ENCODE results near the gene TBC1D9. TPM values are rescaled to one million over a fixed set of nuclear protein-coding genes. Genes with fewer than 3 reads are reported as not detected.

Gene TBC1D9
- total and polyA plus RNA-seq, 2 of the 13 experiments (the other 11 are each of a cell fraction or from before 2014, with no cell fraction given), result 11.9 to 12.2 TPM

GRCh38 chr4:140672416-140672815, 83.8 kb downstream of the TBC1D9 start:
- no peak overlapping the region for H2AFZ ChIP-seq (ENCODE audit: low read length)
- no peaks in the 10 kb centered on the region for H3K79me2 ChIP-seq (ENCODE audit: insufficient read depth, low read length)
- WGBS (ENCODE audit: low lambda C conversion rate), result 97% methylated on average over 4 of the region's 4 CpGs
- H3K27ac ChIP-seq (ENCODE audit: extremely low read length, insufficient read depth, low read length), result no peak overlapping the region
- BruUV-seq (replicated peaks), result no TSS peak
- no peaks in the 10 kb centered on the region for H4K20me1 ChIP-seq (ENCODE audit: insufficient read depth, low read length)
- ATAC-seq, result no peak
- no peaks in the 10 kb centered on the region for H3K9me3 ChIP-seq (ENCODE audit: low read length)
- ChIA-PET CTCF (ENCODE audit: low intra/inter-chr PET ratio, low total read pairs) (no interaction called here), POLR2A (interaction anchor here (1.3 kb wide), 1 partner anchor 30 kb away, joined by 3 read pairs; no protein-coding TSS in a partner anchor)
- no peak overlapping the region for H3K4me3 ChIP-seq (replicated peaks in 1 of 3; ENCODE audit: insufficient read depth in 1 of 3, low read depth in 2 of 3, low read length in 3 of 3)
- TF ChIP-seq CENPBD1 (CRISPR knock-in tag; IDR thresholded peaks at IDR 0.05; ENCODE audit: borderline replicate concordance, low read depth) (no peak), SP4 (CRISPR knock-in tag; IDR thresholded peaks at IDR 0.05) (no peak), ZNF766 (CRISPR knock-in tag; IDR thresholded peaks at IDR 0.05; ENCODE audit: borderline replicate concordance) (no peak), ELF3 (CRISPR knock-in tag; IDR thresholded peaks at IDR 0.05) (no peak), ZNF281 (CRISPR knock-in tag; IDR thresholded peaks at IDR 0.05; ENCODE audit: borderline replicate concordance) (no peak), NR0B2 (CRISPR knock-in tag; IDR thresholded peaks at IDR 0.05) (no peak), ZNF274 (CRISPR knock-in tag; IDR thresholded peaks at IDR 0.05) (no peak), SKIL (CRISPR knock-in tag; IDR thresholded peaks at IDR 0.05; ENCODE audit: borderline replicate concordance) (no peak), ASH2L (IDR thresholded peaks at IDR 0.05; ENCODE audit: insufficient read length, low read depth, low read length) (no peak), MEF2D (CRISPR knock-in tag; IDR thresholded peaks at IDR 0.05) (no peak), ARNT2 (CRISPR knock-in tag; IDR thresholded peaks at IDR 0.05; ENCODE audit: low read depth) (no peak), ZNF512B (CRISPR knock-in tag; IDR thresholded peaks at IDR 0.05; ENCODE audit: borderline replicate concordance) (no peak), FOXA1 (IDR thresholded peaks at IDR 0.05) (no peak), FOXA1 (CRISPR knock-in tag; IDR thresholded peaks at IDR 0.05) (no peak)
- no peak for FAIRE-seq
- H3K4me2 ChIP-seq (ENCODE audit: low read depth, low read length), result no peak overlapping the region
- H3K27me3 ChIP-seq (ENCODE audit: control insufficient read depth in 1 of 2, insufficient read depth in 2 of 2, low read length in 2 of 2), result no peaks in the 10 kb centered on the region
- H3K4me1 ChIP-seq (ENCODE audit: insufficient read depth, low read length), result no peaks in the 10 kb centered on the region
- intact Hi-C loops (cut with micrococcal nuclease; ENCODE audit: unreplicated experiment) (no loop called here), in situ Hi-C loops (cut with HindIII; ENCODE audit: extremely low pct_ligation_motif_present, low pct_unique_long_range_greater_than_20kb) (no loop called here)
- H3K36me3 ChIP-seq (replicated peaks in 1 of 2; ENCODE audit: control insufficient read depth in 1 of 2, insufficient read depth in 2 of 2, low read length in 2 of 2), result peaks cover 16 to 63% of the 10 kb centered on the region in 2 experiments
- no peak overlapping the region for H3K9ac ChIP-seq (ENCODE audit: insufficient read depth, low read depth, low read length)
- DNase-seq (ENCODE audit: low spot score), result no peak

Data from HepG2 (cell line).